ENCODE data around the gene ITPK1. TPM values are rescaled to one million over a fixed set of nuclear protein-coding genes. Genes with fewer than 3 reads are reported as not detected.
A peak's percentile ranks its signal among the peaks of the same experiment; 100 is the strongest.

Gene ITPK1
- total RNA-seq, 1 experiment from 2014 or later: 66.2 TPM

DNA sequence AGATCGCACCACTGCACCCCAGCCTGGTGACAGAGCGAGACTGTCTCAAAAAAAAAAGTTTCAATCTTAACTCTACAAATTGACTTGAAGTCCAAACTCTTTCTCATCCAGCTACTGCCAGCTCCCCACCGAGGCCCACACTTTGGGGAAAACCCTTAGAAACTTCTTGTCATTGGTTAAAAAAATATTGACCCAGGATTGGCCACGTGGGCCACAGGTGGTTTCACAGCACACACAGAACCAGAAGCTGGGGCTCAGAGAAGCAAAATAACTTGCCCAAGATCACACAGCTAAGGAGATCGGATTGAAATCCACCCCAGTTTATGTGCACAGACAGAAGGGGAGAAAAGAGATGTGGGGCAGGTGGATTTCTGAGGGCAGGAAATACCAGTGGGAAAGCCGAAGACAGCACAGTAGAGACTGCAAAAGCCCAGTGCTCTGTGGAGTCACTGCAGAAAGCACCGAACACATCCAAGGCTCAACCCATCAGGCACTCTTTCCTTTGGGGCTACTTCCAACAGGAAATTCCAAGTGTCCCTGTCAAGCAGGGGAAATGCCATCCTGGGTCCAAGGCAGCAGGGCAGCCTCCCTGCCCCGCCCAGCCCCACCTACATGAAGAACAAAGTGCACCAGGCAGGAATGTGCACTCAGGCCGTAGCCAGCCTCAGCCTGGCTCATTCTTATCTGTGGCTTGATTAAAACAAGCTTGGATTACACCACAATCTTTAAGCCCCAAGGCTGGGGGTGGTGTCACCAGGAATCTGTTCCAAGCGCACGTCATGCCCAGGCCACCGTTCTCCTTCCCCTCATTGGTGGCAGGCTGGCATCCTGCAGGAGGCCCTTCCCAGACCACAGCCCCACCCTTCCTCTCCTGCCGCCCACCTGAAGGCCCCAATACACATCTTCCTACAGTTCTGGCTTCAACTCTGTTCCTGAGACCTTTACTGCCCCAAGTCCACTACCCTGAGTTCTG is 72.5 kb downstream of the ITPK1 start:
- peaks cover 57% of the 10 kb centered on the region for H3K79me2 ChIP-seq (ENCODE audit: low read length)
- DNase-seq: peak; percentile 98
- peaks cover 3% of the 10 kb centered on the region for H3F3A ChIP-seq (ENCODE audit: low read length, unreplicated experiment)
- ChIA-PET CTCF (interaction anchor here (0.5 to 0.7 kb wide), 2 partner anchors 61 to 99 kb away, joined by 6 to 9 read pairs; no protein-coding TSS in a partner anchor), POLR2A (ENCODE audit: unreplicated experiment) (no interaction called here)
- H3K36me3 ChIP-seq (ENCODE audit: low read depth, low read length): no peaks in the 10 kb centered on the region
- H3K9me3 ChIP-seq (ENCODE audit: low read length): no peaks in the 10 kb centered on the region
- no peak for TF ChIP-seq EZH2phosphoT487 (IDR thresholded peaks at IDR 0.05; ENCODE audit: borderline replicate concordance, low read length)
- TF ChIP-seq, protein P1, sequence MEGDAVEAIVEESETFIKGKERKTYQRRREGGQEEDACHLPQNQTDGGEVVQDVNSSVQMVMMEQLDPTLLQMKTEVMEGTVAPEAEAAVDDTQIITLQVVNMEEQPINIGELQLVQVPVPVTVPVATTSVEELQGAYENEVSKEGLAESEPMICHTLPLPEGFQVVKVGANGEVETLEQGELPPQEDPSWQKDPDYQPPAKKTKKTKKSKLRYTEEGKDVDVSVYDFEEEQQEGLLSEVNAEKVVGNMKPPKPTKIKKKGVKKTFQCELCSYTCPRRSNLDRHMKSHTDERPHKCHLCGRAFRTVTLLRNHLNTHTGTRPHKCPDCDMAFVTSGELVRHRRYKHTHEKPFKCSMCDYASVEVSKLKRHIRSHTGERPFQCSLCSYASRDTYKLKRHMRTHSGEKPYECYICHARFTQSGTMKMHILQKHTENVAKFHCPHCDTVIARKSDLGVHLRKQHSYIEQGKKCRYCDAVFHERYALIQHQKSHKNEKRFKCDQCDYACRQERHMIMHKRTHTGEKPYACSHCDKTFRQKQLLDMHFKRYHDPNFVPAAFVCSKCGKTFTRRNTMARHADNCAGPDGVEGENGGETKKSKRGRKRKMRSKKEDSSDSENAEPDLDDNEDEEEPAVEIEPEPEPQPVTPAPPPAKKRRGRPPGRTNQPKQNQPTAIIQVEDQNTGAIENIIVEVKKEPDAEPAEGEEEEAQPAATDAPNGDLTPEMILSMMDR (conservative IDR thresholded peaks at IDR 0.05; ENCODE audit: low read depth, low read length): no peak
- TF ChIP-seq EZH2 (IDR thresholded peaks at IDR 0.05; ENCODE audit: low read length, unreplicated experiment): no peak
- H3K9me2 ChIP-seq (replicated peaks; ENCODE audit: low read length): no peaks in the 10 kb centered on the region
- H3K4me1 ChIP-seq (ENCODE audit: insufficient read depth, low read length): peaks cover 72% of the 10 kb centered on the region
- intact Hi-C loops (cut with micrococcal nuclease): loop anchor here (1.0 to 5.0 kb wide), 2 partner anchors 70 to 81 kb away; no protein-coding TSS in a partner anchor
- no peaks in the 10 kb centered on the region for H4K20me1 ChIP-seq (ENCODE audit: low read length)
- H3K9ac ChIP-seq (ENCODE audit: low read length): peak overlapping the region; percentile 93
- ATAC-seq: peak; percentile 92
- peak overlapping the region; percentile 100 for H3K27ac ChIP-seq (ENCODE audit: low read length)
- H2AFZ ChIP-seq (ENCODE audit: low read length): peak overlapping the region; percentile 10; the same call in 1 of the 2 replicates
- H3K27me3 ChIP-seq (ENCODE audit: low read length): no peaks in the 10 kb centered on the region
- peak overlapping the region; percentile 50; the same call in 1 of the 2 replicates for H3K4me3 ChIP-seq (ENCODE audit: low read length)
- TSS peak; percentile 85 for BruUV-seq (replicated peaks)
- peak overlapping the region; percentile 80 for H3K4me2 ChIP-seq (ENCODE audit: low read length)

DNA sequence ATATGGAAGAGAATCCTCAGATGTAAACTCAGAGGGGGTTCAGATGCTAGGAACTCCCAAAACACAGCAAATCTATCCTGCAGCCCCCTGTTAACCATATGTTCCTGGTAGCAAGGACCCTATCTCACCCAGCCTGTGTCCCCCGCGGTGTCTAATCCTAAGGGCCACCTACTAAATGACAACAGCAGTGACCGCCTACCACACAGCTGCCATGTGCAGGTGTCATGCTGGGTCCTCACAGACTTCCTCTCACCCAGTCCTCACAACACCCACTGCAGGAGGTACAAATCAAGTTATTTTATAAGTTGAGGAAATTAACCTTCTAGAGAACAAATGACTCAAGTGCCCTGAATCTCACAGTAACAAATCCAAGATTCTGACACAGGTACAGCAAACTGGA is 73.9 kb downstream of the ITPK1 start:
- Histone ChIP-seq H3K36me3 (ENCODE audit: low read depth, low read length) (no peaks in the 10 kb centered on the region), H2AFZ (ENCODE audit: low read length) (no peak overlapping the region), H3K4me3 (ENCODE audit: low read length) (no peak overlapping the region), H3K27ac (ENCODE audit: low read length) (peak overlapping the region; percentile 100; the same call in 1 of the 2 replicates), H4K20me1 (ENCODE audit: low read length) (no peaks in the 10 kb centered on the region), H3K4me2 (ENCODE audit: low read length) (no peak overlapping the region), H3K4me1 (ENCODE audit: insufficient read depth, low read length) (peaks cover 71% of the 10 kb centered on the region), H3K9ac (ENCODE audit: low read length) (no peak overlapping the region), H3K9me2 (replicated peaks; ENCODE audit: low read length) (no peaks in the 10 kb centered on the region), H3K27me3 (ENCODE audit: low read length) (no peaks in the 10 kb centered on the region), H3F3A (ENCODE audit: low read length, unreplicated experiment) (peaks cover 3% of the 10 kb centered on the region), H3K79me2 (ENCODE audit: low read length) (peaks cover 49% of the 10 kb centered on the region), H3K9me3 (ENCODE audit: low read length) (no peaks in the 10 kb centered on the region)
- CTCF ChIA-PET: no interaction called here
- TF ChIP-seq EZH2phosphoT487 (IDR thresholded peaks at IDR 0.05; ENCODE audit: borderline replicate concordance, low read length) (no peak), EZH2 (IDR thresholded peaks at IDR 0.05; ENCODE audit: low read length, unreplicated experiment) (no peak)
- TF ChIP-seq, protein P1 (conservative IDR thresholded peaks at IDR 0.05; ENCODE audit: low read depth, low read length): no peak
- intact Hi-C loops (cut with micrococcal nuclease): loop anchor here (5.0 kb wide), 1 partner anchor 80 kb away; no protein-coding TSS in a partner anchor
- BruUV-seq (replicated peaks): no TSS peak
- no peak for ATAC-seq
- POLR2A ChIA-PET (ENCODE audit: unreplicated experiment): no interaction called here
- no peak for DNase-seq

Measured in PC-3 (cell line).